Peyer's patch (tissue), 4 donors: ENCODE measurements around the gene PHF24.

ENCODE experiments used
- CTCF ChIP-seq, 6 experiments: fragments of 450-650 bp in 4 of 6; fragments of 200-600 bp in 2 of 6; sonication (generic) in 1 of 6; IDR thresholded peaks; one replicate each; pipeline ENCODE4 v1.5.1; 2017 to 2019; ENCODE audit warnings: antibody characterized with exemption in 6 of 6, mild to moderate bottlenecking in 3 of 6, moderate library complexity in 1 of 6
- POLR2A ChIP-seq, 2 donors: fragments of 450-650 bp; IDR thresholded peaks; one replicate each; pipeline ENCODE4 v1.5.1; 2017; ENCODE audit warnings: antibody characterized with exemption in 2 of 2, mild to moderate bottlenecking in 2 of 2, moderate library complexity in 2 of 2

- TF ChIP-seq CTCF (IDR thresholded peaks at IDR 0.05) (no peak), POLR2A (IDR thresholded peaks at IDR 0.05) (no peak)
Observed at GRCh38 chr9:35001285-35001677, 43.2 kb downstream of the PHF24 start.
